HG03103 (cell line): ENCODE data around the gene MYO7B.

Experiments
- ATAC-seq: cut with Tn5 transposase; IDR thresholded peaks from one replicate; pipeline ENCODE4 v1.9.1; 2021; ENCODE audit warnings: low read depth; ENCODE audit not compliant: unreplicated experiment

Gene MYO7B

GRCh38 chr2:127671557-127672302, 136.2 kb downstream of the MYO7B start:
- ATAC-seq = no peak

- no peak for ATAC-seq
Measured at GRCh38 chr2:127672341-127673224, 137.1 kb downstream of the MYO7B start.

GRCh38 chr2:127673291-127674069, 138.0 kb downstream of the MYO7B start:
- no peak for ATAC-seq

GRCh38 chr2:127674241-127675209, 139.0 kb downstream of the MYO7B start:
- ATAC-seq = no peak

GRCh38 chr2:127675331-127676261, 140.1 kb downstream of the MYO7B start, which contains the start of gene LIMS2:
TSS of gene LIMS2 (minus strand) at chr2:127675530. CDS start at chr2:127675024, 506 bp downstream.
- no peak for ATAC-seq

- ATAC-seq = no peak
Measured at GRCh38 chr2:127676906-127677305, 141.4 kb downstream of the MYO7B start.

- no peak for ATAC-seq
Measured at GRCh38 chr2:127678531-127678930, 143.0 kb downstream of the MYO7B start.

- ATAC-seq = no peak
Measured at GRCh38 chr2:127678991-127679390, 143.5 kb downstream of the MYO7B start.

- ATAC-seq = no peak
Measured at GRCh38 chr2:127679680-127680361, 144.3 kb downstream of the MYO7B start.

DNA sequence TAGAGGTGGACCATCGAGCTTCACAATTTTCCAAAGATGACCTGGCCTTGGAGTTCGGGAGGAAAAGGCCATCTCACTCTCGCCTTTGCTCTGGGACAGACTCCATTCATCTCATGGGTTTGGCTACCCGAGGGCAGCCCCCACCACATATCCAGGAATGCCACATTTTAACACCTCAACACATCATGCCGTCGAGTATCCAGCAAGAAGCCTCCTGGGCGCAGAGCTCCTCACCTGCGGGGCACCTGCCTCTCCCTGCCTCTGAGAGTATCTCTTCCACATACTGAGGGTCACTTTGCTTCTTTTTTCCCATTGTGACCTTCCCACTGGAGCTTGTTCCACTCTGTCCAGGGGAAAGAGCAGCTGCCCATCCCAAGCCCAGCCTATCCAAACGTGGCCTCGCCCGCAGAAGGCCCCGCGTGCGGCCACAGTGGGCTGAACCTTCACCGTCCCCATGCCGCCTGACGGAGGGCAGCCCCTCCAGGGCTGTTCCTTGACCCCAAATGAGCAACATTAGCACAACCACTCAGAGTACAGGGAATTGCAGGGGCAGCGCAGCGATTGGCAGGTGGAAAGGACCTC, 145.3 kb downstream of the MYO7B start:
- no peak for ATAC-seq

- ATAC-seq = no peak
Measured at GRCh38 chr2:127681288-127681804, 145.9 kb downstream of the MYO7B start.

- no peak for ATAC-seq
Measured at GRCh38 chr2:127681976-127682857, 146.7 kb downstream of the MYO7B start.

DNA sequence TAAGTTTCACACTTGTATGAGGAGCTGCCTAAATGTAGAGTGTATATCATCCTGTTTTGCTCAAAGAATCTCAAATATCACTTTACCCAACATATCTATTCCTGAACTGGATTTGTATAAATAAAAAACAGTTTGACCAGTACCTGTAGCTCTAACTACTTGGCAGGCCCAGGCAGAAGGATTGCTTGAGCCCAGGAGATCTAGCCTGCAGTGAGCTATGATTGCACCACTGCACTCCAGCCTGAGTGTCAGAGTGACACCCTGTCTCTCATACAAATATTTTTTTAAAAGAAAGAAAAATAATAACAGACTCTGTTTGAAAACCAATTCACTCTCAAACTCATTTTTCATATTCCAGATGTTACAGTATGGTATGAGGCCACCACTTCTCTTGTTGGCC, 147.6 kb downstream of the MYO7B start:
- no peak for ATAC-seq

DNA sequence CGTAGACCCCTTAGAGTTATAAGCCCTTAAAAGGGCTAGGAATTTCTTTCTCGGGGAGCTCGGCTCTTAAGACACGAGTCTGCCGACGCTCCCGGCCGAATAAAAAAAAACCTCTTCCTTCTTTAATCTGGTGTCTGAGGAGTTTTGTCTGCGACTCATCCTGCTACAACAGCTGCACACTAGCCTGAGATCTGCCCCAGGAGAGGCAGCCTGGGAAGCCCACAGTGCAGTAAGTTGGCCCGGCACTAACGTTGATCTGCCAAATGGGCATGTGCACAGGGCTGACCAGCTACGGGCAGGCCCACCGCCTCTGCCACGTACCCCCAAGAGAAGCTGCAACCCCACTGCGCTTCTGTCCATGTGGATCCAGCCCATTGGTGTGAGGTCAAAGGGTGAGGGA, 148.3 kb downstream of the MYO7B start:
- ATAC-seq = no peak

- no peak for ATAC-seq
Measured at GRCh38 chr2:127685410-127686080, 150.1 kb downstream of the MYO7B start.
